ENCODE data around the gene SLC35F1. TPM values are rescaled to one million over a fixed set of nuclear protein-coding genes. Genes with fewer than 3 reads are reported as not detected.

SLC35F1 gene
- polyA plus RNA-seq, 4 donors = 3.6 to 3.9 (median 3.7) TPM

DNA sequence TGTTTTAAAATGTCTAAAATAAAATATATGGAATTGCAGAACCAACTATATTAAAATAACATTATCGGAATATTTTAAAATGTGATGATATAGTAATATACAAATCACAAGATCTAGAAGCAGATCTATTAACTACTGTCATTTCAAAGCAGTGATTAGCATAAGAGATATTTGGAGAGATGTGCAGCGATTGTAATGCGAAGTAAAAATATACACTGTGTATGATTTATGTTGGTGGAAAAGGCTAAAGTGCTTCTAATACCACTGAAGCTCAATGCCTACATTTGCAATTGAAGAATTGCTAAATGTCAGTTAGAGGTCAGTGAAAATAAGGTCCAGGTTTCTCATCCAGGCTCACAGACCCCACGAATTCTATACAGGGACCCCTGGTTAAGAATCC is 392.4 kb downstream of the SLC35F1 start:
- no peak for DNase-seq (ENCODE audit: low read depth in 4 of 4, low spot score in 3 of 4)

GRCh38 chr6:118304321-118304720 is 397.3 kb downstream of the SLC35F1 start:
- DNase-seq (ENCODE audit: low read depth in 4 of 4, low spot score in 3 of 4) = no peak

DNA sequence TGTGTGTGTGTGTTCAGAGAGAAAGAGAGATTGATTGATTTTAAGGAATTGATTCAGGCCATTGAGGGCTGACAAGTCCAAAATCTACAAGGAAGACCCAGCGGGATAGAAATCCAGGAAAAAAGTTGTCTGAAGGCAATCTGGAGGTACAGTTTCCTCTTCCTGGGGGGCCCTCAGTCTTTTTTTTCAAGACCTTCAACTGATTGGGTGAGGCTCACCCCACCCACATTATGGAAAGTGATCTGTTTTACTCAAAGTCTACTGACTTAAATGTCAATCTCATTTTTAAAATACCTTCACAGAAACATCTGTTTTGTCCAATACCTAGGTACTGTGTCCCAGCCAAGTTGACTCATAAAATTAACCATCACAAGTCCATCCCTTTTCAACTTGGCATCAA is 398.0 kb downstream of the SLC35F1 start:
- DNase-seq (ENCODE audit: low read depth in 4 of 4, low spot score in 3 of 4) = no peak

DNA sequence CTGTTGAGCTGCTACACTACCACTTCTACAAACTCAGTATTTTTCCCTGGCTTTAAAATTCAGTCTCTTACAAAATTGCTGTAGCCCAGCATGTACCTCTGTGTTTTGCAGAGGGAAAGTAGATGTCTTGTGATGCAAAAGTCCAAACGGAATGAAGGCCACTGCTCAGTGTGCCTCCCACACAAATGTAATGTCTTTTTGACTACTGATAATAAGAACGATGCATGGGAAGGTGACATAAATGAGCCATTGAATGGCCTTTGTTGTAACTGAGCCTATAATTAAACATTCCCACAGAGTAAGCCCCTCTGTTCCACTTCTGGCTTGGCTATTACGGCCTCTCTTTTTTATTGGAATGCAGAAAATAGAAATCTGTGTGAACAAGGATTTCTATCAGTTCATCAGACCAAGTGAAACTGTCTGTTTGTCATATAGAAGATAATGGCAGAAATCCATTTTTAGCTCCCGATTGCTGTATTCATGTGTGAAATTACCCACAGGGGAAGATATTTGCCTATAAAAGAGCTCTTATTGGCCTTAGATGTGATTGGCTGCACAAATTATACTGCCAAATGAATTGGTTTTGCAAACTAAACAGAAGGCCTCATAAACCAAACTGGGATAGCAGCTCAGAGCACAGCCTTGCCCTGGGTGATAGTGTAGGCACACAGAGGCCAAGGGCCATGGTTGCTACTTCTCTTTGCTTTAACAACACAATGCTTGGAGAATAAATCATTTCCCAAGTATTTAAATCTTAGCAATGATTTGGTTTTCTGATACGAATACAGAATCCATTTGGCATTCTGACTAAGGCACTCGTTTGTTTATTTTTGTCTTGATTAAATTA is 399.6 kb downstream of the SLC35F1 start:
- DNase-seq (ENCODE audit: low read depth in 4 of 4, low spot score in 3 of 4) = no peak

DNA sequence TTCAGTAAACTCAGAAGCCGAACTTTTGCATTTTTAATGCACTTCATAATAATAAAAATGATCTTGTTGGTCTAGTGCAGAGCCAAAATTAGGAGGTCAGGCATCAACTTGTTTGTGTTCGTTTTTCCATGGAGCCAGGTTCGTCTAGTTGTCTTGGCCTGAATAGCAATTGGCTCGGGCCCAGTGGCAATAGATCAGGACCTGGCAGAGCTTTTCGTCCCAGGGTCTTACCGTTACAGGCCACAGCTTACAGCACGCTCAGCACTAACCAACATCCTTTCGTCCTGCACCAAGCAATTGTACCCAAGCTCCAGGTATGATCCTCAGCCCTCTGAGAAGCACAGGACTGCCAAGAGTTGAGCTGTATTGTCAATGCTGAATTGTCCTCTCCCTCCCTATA is 400.5 kb downstream of the SLC35F1 start:
- DNase-seq (ENCODE audit: low read depth in 4 of 4, low spot score in 3 of 4) = no peak

- DNase-seq (ENCODE audit: low read depth in 4 of 4, low spot score in 3 of 4) = no peak
These were observed 402.5 kb downstream of the SLC35F1 start for GRCh38 chr6:118309337-118310093.

DNA sequence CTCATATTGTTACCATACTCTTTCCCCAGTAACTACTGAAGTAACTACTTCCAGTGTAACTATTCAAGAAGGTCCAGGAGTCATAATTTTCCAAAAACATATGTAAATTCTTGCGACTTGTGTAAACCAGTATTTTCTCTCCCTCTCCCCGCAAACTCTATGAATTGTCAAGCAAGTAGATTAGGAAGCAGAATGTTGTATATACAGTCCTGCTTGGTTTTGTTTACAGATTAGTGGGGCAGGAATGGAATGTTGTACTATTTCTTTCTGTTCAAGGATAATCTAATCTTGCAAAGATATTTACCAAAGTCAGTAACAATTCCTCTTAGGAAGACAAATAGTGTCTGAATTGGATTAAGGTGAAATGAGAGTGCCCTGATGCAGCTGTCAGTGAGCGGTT is 406.1 kb downstream of the SLC35F1 start:
- DNase-seq (ENCODE audit: low read depth in 4 of 4, low spot score in 3 of 4) = no peak

GRCh38 chr6:118313762-118314161 is 406.7 kb downstream of the SLC35F1 start:
- no peak for DNase-seq (ENCODE audit: low read depth in 4 of 4, low spot score in 3 of 4)

DNA sequence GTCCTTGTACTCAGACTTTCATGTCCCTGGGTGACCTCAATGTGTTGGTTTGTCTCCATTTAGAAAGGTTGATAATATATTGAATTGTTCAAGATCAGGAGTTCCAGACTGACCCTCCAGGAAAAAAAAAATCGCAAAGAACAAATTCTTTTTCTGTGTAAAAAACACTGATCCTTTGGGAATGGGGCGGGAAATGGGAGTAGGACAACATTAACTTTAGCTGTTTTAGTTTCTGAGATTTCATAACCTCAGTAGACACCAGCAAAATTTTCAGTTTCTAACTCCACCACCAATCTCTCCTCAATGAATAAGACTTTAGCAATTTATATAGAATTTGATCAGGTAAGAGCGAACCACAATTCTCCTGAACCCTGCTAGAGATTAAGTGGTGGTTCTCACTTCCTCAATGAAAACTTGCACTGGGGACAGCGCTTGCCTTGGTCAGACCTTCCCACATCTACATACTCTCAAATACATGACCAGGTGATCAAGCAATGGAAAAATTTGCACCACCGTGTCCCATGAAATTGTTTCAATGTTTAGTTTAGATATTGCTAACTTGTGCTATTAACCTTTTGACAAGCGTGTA is 409.8 kb downstream of the SLC35F1 start:
- no peak for DNase-seq (ENCODE audit: low read depth in 4 of 4, low spot score in 3 of 4)

DNA sequence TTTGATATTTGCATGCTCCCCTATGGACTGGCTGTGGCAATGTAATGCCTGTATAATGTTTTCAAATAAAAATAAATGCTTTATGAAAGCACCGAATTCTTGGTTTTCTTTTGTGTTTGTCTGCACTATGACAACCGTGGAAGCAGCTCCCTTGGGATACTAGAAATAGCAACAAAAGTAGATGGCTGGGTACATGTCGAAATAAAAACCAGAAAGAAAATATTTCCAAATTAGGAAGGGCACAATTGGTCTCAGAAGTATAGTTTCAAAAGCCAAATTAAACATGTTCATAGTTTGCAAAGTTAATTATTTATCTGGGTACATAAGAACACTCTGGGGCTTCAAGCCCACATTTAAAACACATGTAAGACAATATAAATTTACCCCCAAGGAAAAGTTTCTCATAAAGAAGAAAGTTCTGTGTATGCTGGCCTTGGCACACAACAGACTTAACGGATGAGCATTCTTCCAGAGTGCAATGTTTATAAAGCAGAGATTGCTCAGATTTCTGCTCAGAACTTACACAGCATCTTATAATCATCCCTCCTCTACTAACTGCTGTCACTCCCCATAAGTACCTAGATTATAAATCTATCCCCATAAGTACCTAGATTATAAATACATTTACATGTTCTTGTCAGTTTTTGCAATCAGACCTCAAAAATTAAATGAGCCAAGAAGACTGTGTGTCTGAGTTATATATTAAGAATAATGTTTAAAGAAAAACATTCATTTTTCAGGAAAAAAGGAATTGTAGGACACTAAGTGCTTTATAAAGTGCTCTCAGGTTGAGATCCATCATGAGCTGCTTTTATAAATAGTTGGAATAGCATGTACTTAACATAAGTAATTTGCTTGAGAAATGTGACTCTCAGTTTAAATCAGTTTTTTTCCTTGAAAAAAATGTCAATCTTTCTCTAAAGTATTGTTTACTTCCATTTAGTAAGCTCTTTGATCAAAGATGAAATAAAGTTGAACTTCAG is 410.8 kb downstream of the SLC35F1 start:
- DNase-seq (ENCODE audit: low read depth in 4 of 4, low spot score in 3 of 4) = no peak

DNA sequence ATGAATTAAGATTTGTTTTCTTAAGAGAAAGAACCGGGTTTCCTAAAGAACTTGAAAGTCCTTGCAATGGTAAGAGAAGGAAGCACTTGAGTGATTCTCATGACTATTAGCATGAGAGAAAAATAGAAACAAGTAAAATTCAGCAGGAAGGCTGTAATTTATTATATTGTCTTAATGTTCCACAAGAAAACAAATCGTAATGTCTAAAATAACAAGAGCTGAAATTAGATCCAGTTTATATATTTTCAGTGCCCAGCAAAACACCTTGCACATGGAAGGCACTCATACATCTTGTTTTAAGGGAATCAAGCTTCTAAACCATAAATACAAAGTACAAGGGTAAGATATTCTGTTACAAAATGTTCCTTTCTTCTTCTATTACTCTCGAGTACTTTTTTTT is 411.6 kb downstream of the SLC35F1 start:
- DNase-seq (ENCODE audit: low read depth in 4 of 4, low spot score in 3 of 4) = no peak

DNA sequence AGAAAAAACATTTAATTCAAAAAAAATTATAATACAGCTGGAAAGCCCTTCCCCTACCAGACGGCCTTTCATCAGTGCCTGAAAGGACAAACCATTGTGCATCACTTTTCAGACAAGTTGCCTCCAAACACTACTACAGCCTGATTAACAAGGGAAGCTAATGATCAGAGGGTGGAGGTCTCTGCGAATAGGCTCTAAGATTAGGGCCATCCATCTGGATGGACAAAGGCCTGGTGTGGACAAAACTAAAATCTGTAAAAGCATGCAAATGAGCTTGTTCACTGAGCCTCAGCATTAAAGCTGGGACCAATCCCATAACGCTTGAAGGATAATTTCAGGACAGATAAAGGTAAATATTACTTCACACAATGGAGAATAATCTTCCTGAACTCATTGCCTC is 412.4 kb downstream of the SLC35F1 start:
- no peak for DNase-seq (ENCODE audit: low read depth in 4 of 4, low spot score in 3 of 4)

DNA sequence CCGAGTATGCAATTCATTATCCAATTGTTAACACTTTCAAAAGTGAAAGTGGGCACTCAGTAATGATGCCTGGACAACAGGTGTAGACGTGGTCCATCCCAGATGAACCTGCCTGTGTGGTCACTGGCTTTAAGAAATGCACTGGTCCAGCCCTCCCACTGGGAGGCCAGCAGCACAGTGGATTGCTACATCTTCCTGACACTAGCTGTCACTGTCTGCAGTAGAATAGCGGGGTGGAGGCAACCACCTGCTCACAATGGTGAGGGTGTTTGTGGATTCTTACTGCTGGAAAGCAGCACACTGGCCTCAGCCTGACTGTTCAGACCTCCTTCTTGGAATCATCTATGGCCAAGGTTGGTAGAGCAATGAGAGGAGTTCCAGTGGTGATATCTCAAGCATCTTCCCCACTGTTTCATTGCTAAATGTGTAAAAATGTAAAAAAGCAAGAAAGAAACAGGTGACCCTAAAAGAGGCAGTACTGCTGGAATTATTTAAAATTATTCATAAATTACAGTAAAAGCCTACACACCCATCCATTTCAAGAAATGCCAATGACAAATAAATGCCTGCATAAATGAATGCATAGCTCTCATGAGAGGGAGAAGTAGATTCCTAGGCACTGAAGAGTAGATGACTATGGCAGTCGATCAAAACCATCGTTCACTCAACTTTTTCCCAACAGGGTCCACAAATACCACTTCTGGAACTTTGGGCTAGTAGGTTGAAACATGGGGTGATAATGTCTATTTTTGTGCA is 413.0 kb downstream of the SLC35F1 start:
- no peak for DNase-seq (ENCODE audit: low read depth in 4 of 4, low spot score in 3 of 4)

DNA sequence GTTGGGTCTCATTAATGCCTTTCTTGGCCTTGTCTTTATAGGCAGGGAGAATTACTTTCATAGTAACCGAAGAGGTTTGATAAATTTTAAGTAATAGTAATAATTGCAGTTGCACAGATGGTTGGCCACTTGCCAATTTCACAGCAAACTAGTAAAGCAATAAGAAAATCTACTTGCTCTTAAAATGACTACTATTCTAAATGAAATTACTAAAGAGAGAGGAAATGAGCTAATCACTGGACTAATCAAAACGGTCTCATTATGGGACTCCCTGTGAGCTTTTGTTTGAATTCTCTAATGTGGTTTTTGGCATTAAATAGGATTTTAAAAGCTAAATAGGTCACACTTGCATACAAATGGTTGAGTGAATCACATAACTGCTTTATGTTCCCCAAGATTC is 413.6 kb downstream of the SLC35F1 start:
- no peak for DNase-seq (ENCODE audit: low read depth in 4 of 4, low spot score in 3 of 4)

DNA sequence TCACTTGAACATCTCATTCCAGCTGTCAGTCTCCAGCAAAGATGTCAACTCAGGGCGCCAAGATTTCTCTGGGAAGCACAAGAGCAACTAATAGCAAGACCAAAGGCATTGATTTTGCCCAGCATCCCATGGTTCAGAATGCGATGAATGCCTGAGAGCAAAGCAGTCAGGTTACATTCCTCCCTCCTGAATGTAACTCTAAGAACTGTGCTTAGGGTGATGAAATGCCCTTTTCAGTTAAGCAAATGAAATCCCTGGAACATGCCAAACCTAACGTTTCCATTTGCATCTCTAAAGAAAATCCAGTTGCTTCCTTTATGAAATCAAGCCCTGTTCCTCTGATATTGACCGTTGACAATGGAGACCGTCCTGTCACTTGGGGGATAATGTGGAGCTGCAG is 417.1 kb downstream of the SLC35F1 start:
- no peak for DNase-seq (ENCODE audit: low read depth in 4 of 4, low spot score in 3 of 4)

GRCh38 chr6:118325220-118325860 is 418.3 kb downstream of the SLC35F1 start:
- DNase-seq (ENCODE audit: low read depth in 4 of 4, low spot score in 3 of 4) = no peak

DNA sequence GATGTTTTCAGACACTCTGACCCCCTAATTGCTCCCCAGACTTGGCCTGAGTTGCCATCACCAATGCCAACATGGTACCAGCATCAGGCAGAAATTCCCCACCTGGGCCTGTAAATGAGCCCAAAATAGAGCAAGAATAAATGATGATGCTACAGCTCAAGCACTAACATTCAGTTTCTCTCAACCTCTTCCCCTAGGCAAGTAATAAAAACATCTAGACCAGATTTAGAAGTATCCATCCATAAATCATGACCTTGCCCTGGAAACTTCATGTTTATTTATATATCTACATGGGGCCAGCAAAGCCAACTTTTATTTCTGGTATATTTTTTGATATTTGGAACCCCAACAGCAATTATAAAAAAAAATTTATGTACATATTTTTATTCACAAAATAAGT is 419.6 kb downstream of the SLC35F1 start:
- no peak for DNase-seq (ENCODE audit: low read depth in 4 of 4, low spot score in 3 of 4)

DNA sequence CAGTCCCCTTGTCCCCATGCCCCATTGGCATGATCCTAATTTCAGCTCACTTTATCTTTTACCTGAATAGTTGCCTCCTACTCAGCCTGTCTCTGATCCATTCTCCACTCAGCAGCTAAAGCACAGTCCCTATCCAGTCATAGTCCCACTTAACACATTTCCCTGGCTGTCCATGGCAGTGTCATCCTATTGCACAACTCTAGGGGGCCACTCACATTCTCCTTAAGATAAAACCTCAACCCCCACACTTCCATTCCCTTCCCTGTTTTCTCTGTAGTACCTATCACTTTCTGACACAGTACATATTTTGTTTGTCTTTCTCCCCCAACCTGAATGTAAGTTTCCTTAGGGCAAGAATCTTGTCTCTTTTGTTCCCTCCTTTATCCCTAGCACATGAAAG is 420.2 kb downstream of the SLC35F1 start:
- no peak for DNase-seq (ENCODE audit: low read depth in 4 of 4, low spot score in 3 of 4)

DNA sequence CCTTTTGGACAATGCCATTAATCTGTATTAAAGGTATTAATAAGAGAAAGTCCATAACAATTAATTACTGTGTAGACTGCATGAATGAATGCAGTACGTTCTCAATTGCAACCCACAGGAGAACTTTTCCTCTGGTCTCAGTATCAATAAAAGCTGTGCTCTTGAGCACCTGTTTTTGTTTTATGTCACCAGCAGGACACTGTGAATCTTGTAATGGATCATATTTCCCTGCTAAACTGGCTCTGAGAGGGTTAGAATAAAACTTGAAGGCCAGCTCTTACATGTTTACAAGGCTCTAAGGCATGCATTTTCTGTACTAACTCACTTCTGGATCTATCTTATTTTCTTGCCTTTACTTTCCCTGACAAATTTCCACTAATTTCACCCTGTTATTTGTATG is 426.7 kb downstream of the SLC35F1 start:
- DNase-seq (ENCODE audit: low read depth in 4 of 4, low spot score in 3 of 4) = no peak
